Uterus (tissue), 2 donors: Measurements from ENCODE around the gene MCAT.

Experiments
- CTCF ChIP-seq, 4 experiments: fragments of 200-600 bp in 2 of 4; fragments of 450-650 bp in 2 of 4; sonication (generic) in 2 of 4; IDR thresholded peaks; one replicate each; pipeline ENCODE4 v1.5.1; 2016 to 2019; ENCODE audit warnings: antibody characterized with exemption in 4 of 4, mild to moderate bottlenecking in 2 of 4, moderate library complexity in 1 of 4
- POLR2A ChIP-seq, 2 donors: fragments of 450-650 bp; IDR thresholded peaks; one replicate each; pipeline ENCODE4 v1.6.1; 2016; ENCODE audit warnings: antibody characterized with exemption in 2 of 2, mild to moderate bottlenecking in 1 of 2, moderate library complexity in 1 of 2

GRCh38 chr22:43182726-43183125, 39.5 kb upstream of the MCAT start:
- no peak for TF ChIP-seq CTCF (IDR thresholded peaks at IDR 0.05)
- TF ChIP-seq POLR2A (IDR thresholded peaks at IDR 0.05): no peak
